Measurements from ENCODE around the gene CLPSL1. TPM values are rescaled to one million over a fixed set of nuclear protein-coding genes. Genes with fewer than 3 reads are reported as not detected.

Gene CLPSL1, protein sequence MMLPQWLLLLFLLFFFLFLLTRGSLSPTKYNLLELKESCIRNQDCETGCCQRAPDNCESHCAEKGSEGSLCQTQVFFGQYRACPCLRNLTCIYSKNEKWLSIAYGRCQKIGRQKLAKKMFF
- not detected in 2 replicates for total RNA-seq

DNA sequence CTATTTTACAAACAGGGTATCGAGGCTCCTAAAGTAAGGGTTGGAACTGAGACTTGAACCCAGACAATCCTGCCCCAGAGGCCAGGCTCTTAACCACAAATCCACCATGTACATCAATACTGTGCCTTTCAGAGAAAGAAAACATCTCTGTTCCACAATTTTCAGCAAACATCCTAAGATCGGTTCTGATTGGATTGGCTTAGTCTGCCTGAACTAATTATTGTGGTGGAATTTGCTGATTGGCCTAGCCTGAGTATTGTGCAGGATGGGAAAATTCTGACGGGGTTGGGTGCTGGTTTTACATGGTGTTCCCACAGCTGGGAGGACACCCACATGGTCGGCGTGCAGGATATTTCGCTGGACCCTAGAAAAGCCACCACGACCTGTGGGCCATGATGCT is at the start of gene CLPSL1:
TSS of gene CLPSL1 (plus strand) at position 301 of the 400 bp plus-strand sequence. CDS start at position 393, 92 bp downstream.

GRCh38 chr6:35736982-35737412 is 43.8 kb upstream of the CLPSL1 start, which contains the start of gene ARMC12:
ARMC12 (plus strand) TSS chr6:35737032; CDS start chr6:35737109, 77 bp downstream.

DNA sequence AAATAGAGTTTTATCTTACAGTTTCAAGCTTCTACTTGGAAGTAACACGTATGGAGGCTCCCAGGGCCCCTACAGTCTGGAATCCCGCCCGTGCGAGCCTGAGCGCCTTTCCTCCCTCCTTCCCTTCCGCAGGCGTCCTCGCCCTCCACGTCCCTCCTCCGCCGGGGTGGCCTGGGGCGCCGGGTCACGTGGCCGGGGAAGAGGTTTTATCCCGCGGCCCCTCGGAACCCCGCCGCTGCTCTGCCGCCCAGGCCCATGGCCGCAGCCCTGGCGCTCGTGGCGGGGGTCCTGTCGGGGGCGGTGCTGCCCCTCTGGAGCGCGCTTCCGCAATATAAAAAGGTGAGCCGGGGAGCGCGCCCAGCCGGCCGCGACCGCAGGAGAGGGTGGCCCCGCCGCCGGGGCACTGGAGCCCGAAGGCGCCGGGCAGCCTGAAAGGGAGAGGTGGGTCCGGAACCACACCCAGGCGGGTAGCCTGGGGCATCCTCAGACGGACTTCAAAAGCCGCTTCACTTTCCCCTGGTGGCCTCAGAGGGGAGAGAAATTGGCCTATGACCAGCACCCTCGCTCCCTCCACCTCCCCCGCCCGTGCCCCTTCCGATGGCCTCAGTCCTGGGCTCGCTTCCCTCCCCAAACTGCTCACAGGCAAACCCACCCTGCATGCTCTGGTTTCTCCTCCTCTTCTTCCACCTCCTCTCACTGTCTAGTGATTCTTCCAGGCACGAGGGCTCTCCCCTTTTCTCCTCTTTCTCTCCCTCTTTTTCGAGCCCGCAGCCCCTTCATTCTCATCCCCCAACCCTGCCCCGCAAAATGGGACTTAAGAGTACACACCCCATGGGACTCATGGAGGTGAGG is 4.2 kb upstream of the CLPSL1 start, which contains the start of gene CLPSL2:
TSS of gene CLPSL2 (plus strand) at position 235 of the 852 bp plus-strand sequence. CDS start at position 256, 21 bp downstream.

GRCh38 chr6:35804996-35805736 is 24.3 kb downstream of the CLPSL1 start, which contains the start of gene LHFPL5:
LHFPL5 (plus strand) TSS chr6:35805352; CDS start chr6:35805671, 319 bp downstream.

Other genes with a start within 250 kb of the CLPSL1 start
- gene FKBP5, start 92.1 kb upstream of the CLPSL1 start, total RNA-seq: 2.8 and 4.8 TPM in 2 replicates
- gene ARMC12, start 44.0 kb upstream of the CLPSL1 start, total RNA-seq: 0.28 and 0.65 TPM in 2 replicates
- not detected in 2 replicates for gene CLPSL2, start 4.4 kb upstream of the CLPSL1 start, total RNA-seq
- gene CLPS, start 16.3 kb downstream of the CLPSL1 start, total RNA-seq: not detected in 2 replicates
- not detected in 2 replicates for gene LHFPL5, start 24.3 kb downstream of the CLPSL1 start, total RNA-seq
- gene SRPK1, start 140.1 kb downstream of the CLPSL1 start, total RNA-seq: 29.4 and 39.7 TPM in 2 replicates
- 0.09 and 0.14 TPM in 2 replicates for gene SLC26A8, start 243.6 kb downstream of the CLPSL1 start, total RNA-seq
- gene MAPK14, start 246.8 kb downstream of the CLPSL1 start, total RNA-seq: 36.4 and 49.2 TPM in 2 replicates